SK-N-SH treated with all-trans-retinoic acid at 6 μM for 48 hours (cell line): ENCODE data around the gene POLD2.

Experiments
- POU6F1 ChIP-seq: fragments of 250-450 bp; sonication (Bioruptor Pico); IDR thresholded peaks from 2 replicates; pipeline ENCODE4 v1.8.0; 2021; ENCODE audit warnings: low read depth, mild to moderate bottlenecking, moderate library complexity, borderline replicate concordance
- TCF4 ChIP-seq: fragments of 250-450 bp; sonication (Bioruptor Pico); IDR thresholded peaks from 2 replicates; pipeline ENCODE4 v1.8.0; 2021; ENCODE audit warnings: mild to moderate bottlenecking, moderate library complexity, borderline replicate concordance
- TF ChIP-seq, protein P1 (sequence below): fragments of 250-450 bp; sonication (Bioruptor Pico); IDR thresholded peaks from 2 replicates; pipeline ENCODE4 v1.5.1; 2020; ENCODE audit warnings: low read depth, mild to moderate bottlenecking, moderate library complexity

DNA sequence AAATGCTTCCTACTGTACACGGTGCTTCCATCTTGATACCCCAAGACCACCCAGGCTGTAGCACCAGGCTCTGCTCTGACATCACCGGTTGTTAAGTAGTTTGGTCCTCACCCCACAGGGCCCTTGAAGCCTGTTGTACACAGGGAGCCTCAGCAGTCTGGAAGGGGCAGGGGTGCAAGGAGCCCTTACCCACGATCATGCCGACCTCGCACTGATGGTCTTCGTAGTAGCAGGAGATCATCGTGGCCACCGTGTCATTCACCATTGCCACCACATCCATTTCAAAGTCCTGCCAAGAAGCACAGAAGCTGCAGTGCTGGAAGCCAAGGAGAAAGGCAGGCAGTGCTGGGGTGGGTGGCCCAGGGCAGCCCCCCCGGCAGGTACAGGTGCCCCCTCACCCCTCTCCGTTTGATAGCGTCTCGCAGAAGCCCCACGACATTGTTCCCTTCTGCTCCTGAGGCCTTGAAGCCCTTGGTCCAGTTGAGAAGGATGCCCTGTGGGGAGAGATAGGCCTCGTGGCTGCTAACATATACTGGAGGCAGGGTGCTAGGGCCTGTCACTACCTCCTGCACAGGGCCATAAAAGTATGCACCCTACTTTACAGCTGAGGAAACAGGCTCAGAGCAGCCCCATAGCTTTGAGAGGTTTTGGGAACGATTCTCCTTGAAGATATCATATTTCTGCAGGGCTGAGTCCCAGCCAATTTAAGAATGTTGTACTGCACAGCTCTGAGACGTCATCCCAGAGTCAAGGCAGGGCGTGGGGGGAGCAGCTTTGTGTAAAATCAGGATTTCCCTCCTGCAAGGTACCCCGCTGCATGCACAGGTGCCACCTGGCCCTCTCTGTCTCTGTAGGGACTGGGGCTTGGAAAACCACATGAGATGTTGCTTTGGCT is 26.5 kb upstream of the POLD2 start:
- TF ChIP-seq TCF4 (CRISPR knock-in tag) (no peak), POU6F1 (no peak)
- TF ChIP-seq, protein P1, sequence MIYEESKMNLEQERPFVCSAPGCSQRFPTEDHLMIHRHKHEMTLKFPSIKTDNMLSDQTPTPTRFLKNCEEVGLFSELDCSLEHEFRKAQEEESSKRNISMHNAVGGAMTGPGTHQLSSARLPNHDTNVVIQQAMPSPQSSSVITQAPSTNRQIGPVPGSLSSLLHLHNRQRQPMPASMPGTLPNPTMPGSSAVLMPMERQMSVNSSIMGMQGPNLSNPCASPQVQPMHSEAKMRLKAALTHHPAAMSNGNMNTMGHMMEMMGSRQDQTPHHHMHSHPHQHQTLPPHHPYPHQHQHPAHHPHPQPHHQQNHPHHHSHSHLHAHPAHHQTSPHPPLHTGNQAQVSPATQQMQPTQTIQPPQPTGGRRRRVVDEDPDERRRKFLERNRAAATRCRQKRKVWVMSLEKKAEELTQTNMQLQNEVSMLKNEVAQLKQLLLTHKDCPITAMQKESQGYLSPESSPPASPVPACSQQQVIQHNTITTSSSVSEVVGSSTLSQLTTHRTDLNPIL, result no peak
